ENCODE results near the gene SLC6A4.
"Not testable (repeated sequence)": the region's sequence is repeated elsewhere in the genome, so short reads cannot be mapped to it uniquely, and the experiment has no call there.

SLC6A4 gene

DNA sequence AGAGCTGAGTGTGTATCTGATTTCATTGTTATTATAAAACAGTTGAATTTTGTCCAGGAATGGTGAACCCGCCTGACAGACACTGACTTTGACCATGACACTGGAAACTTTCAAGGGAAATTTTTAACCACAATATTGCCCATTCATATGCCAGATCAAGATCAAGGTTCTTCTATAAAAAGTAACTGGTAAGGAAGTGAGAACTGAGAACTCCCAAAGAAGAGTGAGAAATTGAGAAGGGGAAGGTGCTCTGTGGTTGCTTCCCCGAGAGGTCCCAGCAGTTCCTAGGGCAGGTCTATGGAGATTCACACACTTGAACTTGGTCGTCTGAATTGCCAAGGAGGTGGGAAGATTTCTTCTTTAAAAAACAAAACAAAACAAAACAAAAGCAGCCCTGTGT is 27.3 kb downstream of the SLC6A4 start:
- Histone ChIP-seq H3K36me3 (ENCODE audit: insufficient read depth, low read length) (no peaks in the 10 kb centered on the region), H3K4me1 (ENCODE audit: control insufficient read depth, insufficient read depth, low read length, unreplicated experiment) (no peaks in the 10 kb centered on the region), H3K4me3 (ENCODE audit: low read depth, low read length) (no peak overlapping the region), H3K27me3 (ENCODE audit: insufficient read depth, low read length) (no peaks in the 10 kb centered on the region), H3K27ac (ENCODE audit: low read depth, low read length) (no peak overlapping the region), H2AFZ (ENCODE audit: low read length, unreplicated experiment) (no peak overlapping the region), H3K79me2 (ENCODE audit: control insufficient read depth, insufficient read depth, low read length, unreplicated experiment) (no peaks in the 10 kb centered on the region)

DNA sequence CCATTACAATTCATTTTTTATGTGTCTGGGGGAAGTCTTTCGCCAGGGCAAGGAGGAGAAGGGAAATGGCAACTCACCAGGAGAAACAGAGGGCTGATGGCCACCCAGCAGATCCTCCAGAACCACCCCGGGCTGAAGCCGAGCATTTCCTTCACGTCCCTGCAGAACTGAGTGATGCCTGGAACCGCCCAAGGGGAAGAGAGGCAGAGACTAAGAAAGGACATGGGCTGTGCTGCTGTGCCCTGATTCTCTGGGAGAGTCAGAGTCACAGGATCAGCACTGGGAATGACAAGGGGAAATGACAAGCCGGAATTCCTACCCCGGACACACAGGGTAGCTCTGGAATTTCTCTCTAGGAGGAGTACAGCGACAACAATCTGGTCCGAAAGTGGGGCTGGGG is 27.8 kb downstream of the SLC6A4 start:
- no peak overlapping the region for H2AFZ ChIP-seq (ENCODE audit: low read length, unreplicated experiment)
- no peak overlapping the region for H3K27ac ChIP-seq (ENCODE audit: low read depth, low read length)
- no peak overlapping the region for H3K4me3 ChIP-seq (ENCODE audit: low read depth, low read length)
- no peaks in the 10 kb centered on the region for H3K36me3 ChIP-seq (ENCODE audit: insufficient read depth, low read length)
- H3K4me1 ChIP-seq (ENCODE audit: control insufficient read depth, insufficient read depth, low read length, unreplicated experiment) = no peaks in the 10 kb centered on the region
- no peaks in the 10 kb centered on the region for H3K79me2 ChIP-seq (ENCODE audit: control insufficient read depth, insufficient read depth, low read length, unreplicated experiment)
- no peaks in the 10 kb centered on the region for H3K27me3 ChIP-seq (ENCODE audit: insufficient read depth, low read length)

- H3K4me1 ChIP-seq (ENCODE audit: control insufficient read depth, insufficient read depth, low read length, unreplicated experiment) = no peaks in the 10 kb centered on the region
- no peaks in the 10 kb centered on the region for H3K36me3 ChIP-seq (ENCODE audit: insufficient read depth, low read length)
- H3K27ac ChIP-seq (ENCODE audit: low read depth, low read length) = no peak overlapping the region
- H3K27me3 ChIP-seq (ENCODE audit: insufficient read depth, low read length) = no peaks in the 10 kb centered on the region
- no peak overlapping the region for H3K4me3 ChIP-seq (ENCODE audit: low read depth, low read length)
- H3K79me2 ChIP-seq (ENCODE audit: control insufficient read depth, insufficient read depth, low read length, unreplicated experiment) = no peaks in the 10 kb centered on the region
- no peak overlapping the region for H2AFZ ChIP-seq (ENCODE audit: low read length, unreplicated experiment)
Observed at GRCh38 chr17:30203471-30203981, 32.0 kb downstream of the SLC6A4 start.

GRCh38 chr17:30200656-30201055 is 34.8 kb downstream of the SLC6A4 start:
- H3K27ac ChIP-seq (ENCODE audit: low read depth, low read length); H3K36me3 ChIP-seq (ENCODE audit: insufficient read depth, low read length); H3K4me3 ChIP-seq (ENCODE audit: low read depth, low read length); H2AFZ ChIP-seq (ENCODE audit: low read length, unreplicated experiment); H3K79me2 ChIP-seq (ENCODE audit: control insufficient read depth, insufficient read depth, low read length, unreplicated experiment); H3K27me3 ChIP-seq (ENCODE audit: insufficient read depth, low read length); H3K4me1 ChIP-seq (ENCODE audit: control insufficient read depth, insufficient read depth, low read length, unreplicated experiment): not testable (repeated sequence)

DNA sequence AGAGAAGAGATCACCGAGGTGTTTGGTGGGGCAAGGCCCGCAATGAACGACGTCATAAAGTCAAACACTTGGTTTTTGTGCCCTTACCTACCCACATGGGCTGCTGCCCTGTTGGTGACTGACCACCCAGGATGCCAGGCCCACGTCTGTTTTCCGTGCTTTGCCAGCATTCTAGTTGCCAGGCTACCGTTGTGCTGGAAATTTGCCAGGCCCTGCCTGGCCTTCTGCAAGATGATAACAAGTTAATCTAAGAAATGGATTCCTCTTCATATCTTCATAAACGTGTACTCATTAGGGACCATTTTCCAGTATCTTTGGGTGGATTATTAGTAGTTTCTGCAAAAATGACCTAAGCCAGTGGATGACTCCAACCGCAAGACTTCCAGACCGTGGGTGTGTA is 35.4 kb downstream of the SLC6A4 start:
- H3K36me3 ChIP-seq (ENCODE audit: insufficient read depth, low read length) = no peaks in the 10 kb centered on the region
- no peak overlapping the region for H2AFZ ChIP-seq (ENCODE audit: low read length, unreplicated experiment)
- H3K4me3 ChIP-seq (ENCODE audit: low read depth, low read length) = no peak overlapping the region
- no peaks in the 10 kb centered on the region for H3K4me1 ChIP-seq (ENCODE audit: control insufficient read depth, insufficient read depth, low read length, unreplicated experiment)
- H3K79me2 ChIP-seq (ENCODE audit: control insufficient read depth, insufficient read depth, low read length, unreplicated experiment) = no peaks in the 10 kb centered on the region
- H3K27me3 ChIP-seq (ENCODE audit: insufficient read depth, low read length) = no peaks in the 10 kb centered on the region
- no peak overlapping the region for H3K27ac ChIP-seq (ENCODE audit: low read depth, low read length)

GRCh38 chr17:30199600-30199999 is 35.9 kb downstream of the SLC6A4 start:
- no peaks in the 10 kb centered on the region for H3K27me3 ChIP-seq (ENCODE audit: insufficient read depth, low read length)
- no peak overlapping the region for H3K4me3 ChIP-seq (ENCODE audit: low read depth, low read length)
- H3K36me3 ChIP-seq (ENCODE audit: insufficient read depth, low read length) = no peaks in the 10 kb centered on the region
- no peaks in the 10 kb centered on the region for H3K79me2 ChIP-seq (ENCODE audit: control insufficient read depth, insufficient read depth, low read length, unreplicated experiment)
- no peak overlapping the region for H3K27ac ChIP-seq (ENCODE audit: low read depth, low read length)
- H3K4me1 ChIP-seq (ENCODE audit: control insufficient read depth, insufficient read depth, low read length, unreplicated experiment) = no peaks in the 10 kb centered on the region
- no peak overlapping the region for H2AFZ ChIP-seq (ENCODE audit: low read length, unreplicated experiment)

DNA sequence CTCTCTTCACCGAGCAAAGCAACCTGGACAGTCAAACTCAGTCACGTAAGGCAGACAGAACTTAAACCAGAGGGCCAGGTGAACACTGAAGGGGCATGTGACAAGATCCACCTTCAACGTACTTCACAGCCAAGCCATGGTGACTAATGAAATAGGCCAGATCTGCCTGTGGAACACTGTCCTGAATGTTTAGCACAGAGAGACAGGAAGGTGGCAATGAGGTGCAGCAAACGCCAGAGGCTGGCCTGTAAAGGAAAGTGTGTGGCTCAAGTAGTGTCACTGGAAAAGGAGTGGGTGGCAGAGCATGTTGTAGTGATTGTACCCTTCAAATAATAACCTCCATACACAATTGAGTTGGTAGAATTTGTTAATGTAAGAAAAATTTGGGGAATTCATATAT is 38.1 kb downstream of the SLC6A4 start:
- Histone ChIP-seq H3K4me3 (ENCODE audit: low read depth, low read length) (no peak overlapping the region), H3K27ac (ENCODE audit: low read depth, low read length) (no peak overlapping the region), H3K27me3 (ENCODE audit: insufficient read depth, low read length) (no peaks in the 10 kb centered on the region), H3K79me2 (ENCODE audit: control insufficient read depth, insufficient read depth, low read length, unreplicated experiment) (no peaks in the 10 kb centered on the region), H2AFZ (ENCODE audit: low read length, unreplicated experiment) (no peak overlapping the region), H3K36me3 (ENCODE audit: insufficient read depth, low read length) (no peaks in the 10 kb centered on the region), H3K4me1 (ENCODE audit: control insufficient read depth, insufficient read depth, low read length, unreplicated experiment) (no peaks in the 10 kb centered on the region)

- no peaks in the 10 kb centered on the region for H3K4me1 ChIP-seq (ENCODE audit: control insufficient read depth, insufficient read depth, low read length, unreplicated experiment)
- H3K27ac ChIP-seq (ENCODE audit: low read depth, low read length) = no peak overlapping the region
- no peak overlapping the region for H3K4me3 ChIP-seq (ENCODE audit: low read depth, low read length)
- no peak overlapping the region for H2AFZ ChIP-seq (ENCODE audit: low read length, unreplicated experiment)
- no peaks in the 10 kb centered on the region for H3K27me3 ChIP-seq (ENCODE audit: insufficient read depth, low read length)
- no peaks in the 10 kb centered on the region for H3K79me2 ChIP-seq (ENCODE audit: control insufficient read depth, insufficient read depth, low read length, unreplicated experiment)
- no peaks in the 10 kb centered on the region for H3K36me3 ChIP-seq (ENCODE audit: insufficient read depth, low read length)
Observed at GRCh38 chr17:30196504-30196903, 39.0 kb downstream of the SLC6A4 start.

- no peak overlapping the region for H3K27ac ChIP-seq (ENCODE audit: low read depth, low read length)
- H3K4me1 ChIP-seq (ENCODE audit: control insufficient read depth, insufficient read depth, low read length, unreplicated experiment) = no peaks in the 10 kb centered on the region
- no peaks in the 10 kb centered on the region for H3K27me3 ChIP-seq (ENCODE audit: insufficient read depth, low read length)
- H3K4me3 ChIP-seq (ENCODE audit: low read depth, low read length) = no peak overlapping the region
- H3K79me2 ChIP-seq (ENCODE audit: control insufficient read depth, insufficient read depth, low read length, unreplicated experiment) = no peaks in the 10 kb centered on the region
- no peak overlapping the region for H2AFZ ChIP-seq (ENCODE audit: low read length, unreplicated experiment)
- H3K36me3 ChIP-seq (ENCODE audit: insufficient read depth, low read length) = 0 out of 2 replicates have a peak, but pooled peaks cover 9% of the 10 kb centered on the region
Observed at GRCh38 chr17:30191072-30191471, 44.4 kb downstream of the SLC6A4 start.

- Histone ChIP-seq H3K4me3 (ENCODE audit: low read depth, low read length) (no peak overlapping the region), H3K79me2 (ENCODE audit: control insufficient read depth, insufficient read depth, low read length, unreplicated experiment) (no peaks in the 10 kb centered on the region), H3K27ac (ENCODE audit: low read depth, low read length) (no peak overlapping the region), H3K4me1 (ENCODE audit: control insufficient read depth, insufficient read depth, low read length, unreplicated experiment) (no peaks in the 10 kb centered on the region), H3K36me3 (ENCODE audit: insufficient read depth, low read length) (peaks cover 26% of the 10 kb centered on the region), H2AFZ (ENCODE audit: low read length, unreplicated experiment) (no peak overlapping the region), H3K27me3 (ENCODE audit: insufficient read depth, low read length) (no peaks in the 10 kb centered on the region)
Observed at GRCh38 chr17:30188211-30188939, 47.1 kb downstream of the SLC6A4 start.

DNA sequence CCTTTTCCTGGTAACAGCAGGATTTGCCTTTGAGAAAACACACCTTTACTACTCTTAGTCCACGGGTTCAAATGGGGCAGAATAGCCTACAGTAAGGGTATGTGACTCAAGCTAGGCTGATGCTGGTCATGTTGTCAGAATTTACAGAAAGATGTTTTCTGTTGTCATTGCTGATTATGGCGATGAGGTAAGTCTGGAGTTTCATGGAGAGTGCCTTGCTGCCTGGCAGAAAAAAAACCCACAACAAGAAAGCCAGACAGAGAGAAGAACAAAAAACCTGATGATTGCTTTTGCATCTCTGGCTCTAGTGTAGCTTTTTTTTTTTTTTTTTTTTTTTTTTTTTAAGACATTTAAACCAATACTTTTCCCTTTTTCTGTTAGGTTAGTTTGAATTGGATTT is 47.9 kb downstream of the SLC6A4 start:
- Histone ChIP-seq H3K36me3 (ENCODE audit: insufficient read depth, low read length) (peaks cover 31% of the 10 kb centered on the region), H2AFZ (ENCODE audit: low read length, unreplicated experiment) (no peak overlapping the region), H3K27me3 (ENCODE audit: insufficient read depth, low read length) (no peaks in the 10 kb centered on the region), H3K79me2 (ENCODE audit: control insufficient read depth, insufficient read depth, low read length, unreplicated experiment) (no peaks in the 10 kb centered on the region), H3K27ac (ENCODE audit: low read depth, low read length) (no peak overlapping the region), H3K4me3 (ENCODE audit: low read depth, low read length) (no peak overlapping the region), H3K4me1 (ENCODE audit: control insufficient read depth, insufficient read depth, low read length, unreplicated experiment) (no peaks in the 10 kb centered on the region)

All from ACC112 (cell line).